HG03196 (cell line): ENCODE measurements around the gene IGHMBP2.
"Not testable (repeated sequence)": the region's sequence is repeated elsewhere in the genome, so short reads cannot be mapped to it uniquely, and the experiment has no call there.

Experiments used
- ATAC-seq: cut with Tn5 transposase; IDR thresholded peaks from one replicate; pipeline ENCODE4 v1.9.1; 2021; ENCODE audit not compliant: unreplicated experiment

IGHMBP2 gene

DNA sequence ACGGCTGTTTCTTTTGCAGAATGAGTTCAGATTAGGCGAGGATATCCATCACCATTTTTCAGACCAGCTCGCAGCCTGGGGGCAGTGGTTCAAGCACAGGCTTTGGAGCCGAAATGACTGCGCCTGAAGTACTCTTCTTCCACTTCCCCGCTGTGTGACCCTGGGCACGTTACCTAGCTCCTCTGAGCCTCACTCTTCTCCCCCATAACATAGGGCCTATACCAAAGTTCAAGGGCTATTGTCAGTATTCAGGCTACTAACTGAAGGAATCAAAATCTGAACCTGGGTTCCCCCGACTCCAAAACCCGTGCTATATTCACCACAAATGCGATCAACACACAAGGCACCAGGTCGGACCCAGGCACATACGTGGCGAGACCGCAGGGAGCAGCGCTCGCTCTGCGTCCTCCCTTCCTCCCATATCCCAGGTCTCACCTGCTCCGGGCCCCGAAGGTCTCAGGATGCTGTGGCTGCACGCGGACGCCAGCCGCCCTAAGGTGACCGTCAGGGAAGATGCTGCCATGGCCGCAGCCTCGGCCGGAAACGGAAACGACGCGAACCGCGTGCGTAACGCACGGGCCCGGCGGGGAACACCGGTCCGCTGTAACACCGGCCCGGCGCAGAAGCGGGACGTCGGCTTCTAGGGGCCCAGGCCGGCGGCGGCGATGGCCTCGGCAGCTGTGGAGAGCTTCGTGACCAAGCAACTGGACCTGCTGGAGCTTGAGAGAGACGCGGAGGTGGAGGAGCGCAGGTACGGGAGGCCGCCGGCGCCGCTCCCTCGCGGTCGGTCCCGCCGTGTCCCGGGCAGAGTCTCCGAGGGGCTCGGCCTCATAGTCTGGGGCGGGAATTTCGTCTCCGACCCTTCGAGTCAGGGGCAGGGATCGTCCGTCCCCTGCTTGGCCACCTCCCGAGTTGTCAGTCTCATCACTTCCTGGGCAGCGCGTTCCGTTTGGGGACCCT, at the start of gene IGHMBP2, which contains the start of gene MRPL21:
TSS of gene IGHMBP2 (plus strand) at position 604 of the 960 bp plus-strand sequence. CDS start at position 666, 62 bp downstream.
TSS of gene MRPL21 (minus strand) at position 545 of the 960 bp plus-strand sequence. CDS start at position 523, 22 bp downstream.
- ATAC-seq: no peak

DNA sequence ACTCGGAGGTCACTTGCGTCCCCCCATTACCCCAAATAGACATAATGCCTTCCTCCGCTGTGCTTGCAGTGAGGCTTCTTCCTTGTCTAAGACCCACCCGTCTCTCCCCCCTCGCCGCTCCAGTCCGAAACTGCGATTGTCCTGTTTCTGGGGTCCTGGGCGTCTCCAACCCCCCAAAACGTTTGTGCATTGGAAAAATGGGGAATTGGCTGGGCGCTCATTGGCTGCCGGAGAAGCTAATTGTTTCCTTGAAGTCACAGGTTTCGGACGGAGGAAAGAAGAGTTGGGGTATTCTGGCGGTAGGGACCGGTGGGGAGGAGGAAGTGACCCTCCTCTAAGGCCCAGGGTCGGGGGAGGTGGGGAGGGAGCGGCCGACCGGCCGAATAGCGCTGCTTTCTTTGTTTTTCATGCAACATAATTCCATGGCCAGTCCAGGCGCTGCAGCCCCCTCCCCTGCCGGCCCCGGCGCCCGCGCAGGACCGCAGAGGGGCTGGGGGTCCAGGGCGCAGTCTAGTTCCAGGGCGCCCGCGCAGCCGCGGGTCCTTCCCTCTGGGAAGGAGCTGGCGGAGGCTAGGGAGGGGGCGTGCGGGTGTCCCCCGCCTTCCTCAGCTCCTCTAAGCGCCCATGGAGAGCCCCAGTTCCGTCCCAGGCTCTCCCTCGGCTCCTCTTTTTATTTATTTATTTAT, 49.3 kb upstream of the IGHMBP2 start:
- ATAC-seq: no peak

DNA sequence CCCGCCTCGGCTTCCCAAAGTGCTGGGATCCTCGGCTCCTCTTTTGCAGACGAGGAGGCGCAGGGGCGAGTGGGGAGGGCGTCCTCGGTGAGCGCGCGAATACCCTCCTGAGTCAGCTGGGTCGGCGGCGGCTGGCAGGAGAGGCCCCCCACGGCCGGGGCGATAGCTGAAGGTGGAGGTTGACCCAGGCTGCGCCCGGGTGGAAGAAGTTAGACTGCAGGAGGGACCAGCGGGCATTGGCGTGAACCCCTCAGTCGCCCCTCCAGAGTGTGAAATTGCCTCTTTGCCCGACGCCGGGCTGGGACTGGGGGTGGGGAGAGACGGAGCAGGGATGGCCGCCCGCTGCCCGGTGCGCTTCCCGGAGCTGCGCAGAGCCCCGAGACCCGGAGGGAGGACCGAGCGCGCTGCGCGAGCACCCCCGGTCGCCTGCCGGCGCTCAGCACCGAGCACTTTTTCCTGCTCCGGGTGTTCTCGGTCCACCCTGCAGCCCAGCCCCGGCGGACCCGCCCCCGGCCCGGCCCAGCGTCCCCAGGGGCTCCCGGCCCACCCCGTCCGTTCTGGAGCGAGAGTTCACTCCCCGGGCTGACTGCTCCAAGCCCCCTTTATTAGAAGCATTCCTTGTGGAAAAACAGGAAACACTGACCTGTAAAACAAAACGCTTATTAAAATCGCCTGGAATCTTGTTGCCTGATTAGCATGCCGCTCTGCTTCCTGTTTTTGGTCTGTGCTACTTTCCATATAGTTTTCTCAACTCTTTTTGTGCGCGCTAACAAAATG, 48.3 kb upstream of the IGHMBP2 start:
- ATAC-seq: no peak

DNA sequence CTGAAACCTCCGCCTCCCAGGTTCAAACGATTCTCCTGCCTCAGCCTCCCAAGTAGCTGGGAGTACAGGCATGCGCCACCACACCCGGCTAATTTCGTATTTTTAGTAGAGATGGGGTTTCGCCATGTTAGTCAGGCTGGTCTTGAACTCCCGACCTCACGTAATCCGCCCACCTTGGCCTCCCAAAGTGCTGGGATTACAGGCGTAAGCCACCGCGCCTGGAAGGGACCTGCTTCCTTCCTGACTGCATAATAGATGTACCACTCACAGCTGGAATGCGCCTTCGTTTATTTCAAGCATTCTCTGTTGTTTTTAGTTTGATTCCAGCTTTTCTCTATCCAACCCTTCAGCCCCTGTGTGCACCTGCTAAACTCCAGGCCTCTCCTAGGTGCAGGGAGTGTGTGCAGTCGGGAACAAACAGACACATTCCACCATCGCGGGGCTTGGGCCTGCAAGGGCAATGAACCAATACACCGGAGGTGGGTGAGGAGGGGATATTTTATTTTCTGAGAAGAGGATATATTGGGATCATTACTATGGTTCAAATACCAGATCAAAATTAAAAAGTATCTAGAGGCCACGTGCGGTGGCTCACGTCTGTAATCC, 47.2 kb upstream of the IGHMBP2 start:
- ATAC-seq: not testable (repeated sequence)

DNA sequence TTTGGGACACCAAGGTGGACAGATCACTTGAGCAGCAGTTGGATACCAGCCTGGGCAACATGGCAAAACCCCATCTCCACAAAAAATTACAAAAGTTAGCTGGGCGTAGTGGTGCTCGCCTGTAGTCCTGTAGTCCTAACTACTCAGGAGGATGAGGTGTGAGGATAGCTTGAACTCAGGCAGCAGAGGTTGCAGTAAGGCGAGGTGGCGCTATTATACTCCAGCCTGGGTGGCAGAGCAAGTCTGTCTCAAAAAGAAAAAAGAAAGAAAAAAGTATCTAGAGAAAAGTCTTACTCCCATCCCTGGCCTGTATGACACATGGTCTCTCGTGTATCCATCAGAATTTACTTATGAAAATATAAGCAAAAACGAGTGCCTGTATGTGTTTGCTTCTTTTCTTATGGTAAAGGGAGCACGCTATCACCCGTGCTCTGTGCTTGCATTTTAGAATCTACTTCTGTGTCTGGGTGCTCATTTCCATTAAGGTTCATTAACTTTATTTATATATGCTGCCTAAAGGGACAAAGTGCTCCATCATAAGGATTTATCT, 46.6 kb upstream of the IGHMBP2 start:
- ATAC-seq: no peak

DNA sequence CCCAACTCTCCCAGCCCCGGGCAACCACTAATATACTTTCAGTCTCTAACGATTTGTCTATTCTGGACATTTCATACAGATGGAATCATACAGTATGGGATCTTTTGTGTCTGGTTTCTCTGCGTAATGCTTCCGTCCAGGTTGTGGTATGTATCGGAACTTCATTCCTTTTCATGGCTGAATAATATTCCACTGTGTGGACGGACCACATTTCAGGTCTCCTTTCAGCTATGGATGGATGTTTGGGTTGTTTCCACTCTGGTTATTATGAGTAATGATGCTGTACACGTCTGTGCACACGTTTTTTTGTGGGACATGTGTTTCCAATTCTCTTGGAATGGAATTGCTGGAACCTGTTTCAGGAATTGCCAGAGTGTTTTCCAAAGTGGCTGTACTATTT, 44.6 kb upstream of the IGHMBP2 start:
- no peak for ATAC-seq

DNA sequence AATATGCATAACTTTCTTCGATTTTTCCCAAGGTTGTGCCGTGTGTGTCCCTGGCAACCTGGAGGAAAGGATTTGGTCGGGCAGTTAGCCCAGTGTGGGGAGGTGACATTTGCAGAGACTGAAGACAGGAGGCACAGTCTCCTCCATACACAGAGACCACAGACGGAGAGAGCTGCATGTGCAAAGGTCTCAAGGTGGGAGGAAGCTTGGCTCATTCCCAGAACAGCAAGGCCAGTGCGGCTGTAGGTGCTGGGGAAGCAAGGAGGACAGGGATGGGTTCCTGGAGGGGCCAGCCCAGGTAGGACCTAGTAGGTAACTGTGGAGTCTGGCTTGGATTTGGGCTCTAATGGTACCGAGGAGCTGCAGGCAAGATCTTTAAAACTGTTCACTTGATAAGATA, 41.3 kb upstream of the IGHMBP2 start:
- ATAC-seq: no peak

DNA sequence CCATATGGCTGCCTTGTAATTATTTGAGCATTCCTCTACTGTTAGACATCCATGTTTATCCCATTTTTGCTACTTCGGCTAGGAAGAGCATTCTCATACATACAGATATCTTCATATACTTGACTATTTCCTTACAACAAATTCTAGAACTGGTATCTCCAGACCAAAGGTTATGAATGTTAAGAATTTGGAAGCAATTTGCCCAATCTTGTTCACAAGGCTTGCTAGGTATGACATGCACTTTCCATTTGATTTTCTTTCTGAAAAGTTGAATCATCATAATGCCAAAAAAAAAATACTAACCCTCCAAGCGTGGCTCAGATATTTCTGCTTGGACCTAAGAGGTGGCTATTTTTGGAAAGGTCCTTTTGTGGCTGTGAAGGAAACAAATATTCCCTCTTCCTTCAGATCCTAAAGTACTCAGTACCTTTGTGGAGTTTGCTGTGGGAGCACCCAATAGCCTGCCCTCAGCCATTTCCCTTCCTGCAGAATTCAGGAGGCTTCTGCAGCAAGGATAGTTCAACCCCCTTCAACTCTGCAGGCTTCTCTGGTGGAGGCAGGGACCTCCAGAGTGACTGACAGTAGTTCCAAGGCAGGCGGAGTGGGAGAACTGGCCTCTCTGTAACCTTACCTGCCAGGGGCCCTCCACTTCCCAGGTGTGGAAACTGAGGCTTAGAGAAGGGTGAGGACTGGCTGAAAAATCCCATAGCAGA, 40.0 kb upstream of the IGHMBP2 start:
- ATAC-seq: no peak

DNA sequence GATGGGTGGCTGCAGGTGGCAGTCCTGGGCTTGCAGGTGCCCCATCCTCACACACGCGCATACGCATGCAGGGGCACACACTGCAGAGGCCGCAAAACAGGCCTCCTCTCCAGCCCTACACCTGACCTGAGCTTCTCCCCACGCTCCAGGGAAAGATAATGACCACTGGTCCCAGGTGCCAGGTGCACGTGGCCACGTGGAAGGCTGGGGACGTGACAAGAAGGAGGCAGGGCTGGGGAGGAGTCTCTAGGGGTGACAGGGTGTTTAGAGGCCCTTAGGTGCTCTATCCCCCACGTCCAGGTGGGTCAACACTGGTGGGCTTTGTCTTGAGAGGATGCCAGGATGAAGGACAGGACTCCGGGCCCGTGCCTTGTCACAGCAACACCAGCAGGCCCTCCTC, 38.5 kb upstream of the IGHMBP2 start:
- ATAC-seq: no peak

DNA sequence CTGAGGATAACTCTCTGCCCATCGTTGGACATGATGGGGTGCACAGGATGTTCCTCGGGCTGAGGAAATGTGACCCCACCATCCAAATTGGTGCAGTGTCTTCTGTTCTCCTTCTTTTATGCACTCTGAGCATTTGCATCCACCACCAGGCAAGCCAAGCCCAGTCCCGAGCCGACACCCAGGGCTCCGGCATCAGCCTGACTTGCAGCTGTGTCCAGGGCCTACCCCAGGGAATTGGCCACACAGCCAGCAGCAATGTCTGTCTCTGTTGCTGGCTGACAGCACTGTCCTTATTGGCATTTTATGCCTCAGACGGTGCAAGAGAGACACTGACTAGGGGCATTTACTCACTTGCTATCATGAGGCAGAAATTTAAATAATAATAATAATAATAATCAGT, 36.6 kb upstream of the IGHMBP2 start:
- ATAC-seq: no peak

DNA sequence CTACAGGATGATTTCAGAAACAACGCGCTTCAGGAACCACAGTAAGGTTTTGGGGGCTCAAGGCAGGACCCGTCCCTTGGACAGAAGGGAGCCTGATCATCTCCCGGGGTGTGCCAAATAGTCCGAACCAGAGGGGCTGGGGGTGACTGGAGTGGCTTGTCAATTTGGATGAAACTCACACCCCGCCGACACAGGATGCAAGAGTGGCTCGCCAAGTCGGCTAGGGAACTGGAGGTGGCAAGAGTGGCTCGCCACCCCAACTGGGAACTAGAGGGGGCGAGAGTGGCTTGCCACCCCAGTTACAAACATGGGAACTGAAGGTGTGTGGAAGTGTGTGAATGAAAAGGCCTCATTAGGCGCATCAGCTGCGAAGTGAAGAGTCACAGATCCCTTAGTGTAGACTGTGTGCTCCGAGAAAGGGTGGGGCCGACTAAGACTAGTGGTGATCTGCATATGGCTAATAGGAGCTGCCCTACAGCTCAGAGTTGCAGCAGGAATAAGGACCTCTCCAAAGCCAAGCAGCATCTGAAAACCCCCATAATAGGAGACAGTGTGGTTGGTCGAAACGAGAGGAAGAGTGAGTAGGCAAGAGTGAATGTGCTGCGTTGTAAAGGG, 35.4 kb upstream of the IGHMBP2 start:
- no peak for ATAC-seq

DNA sequence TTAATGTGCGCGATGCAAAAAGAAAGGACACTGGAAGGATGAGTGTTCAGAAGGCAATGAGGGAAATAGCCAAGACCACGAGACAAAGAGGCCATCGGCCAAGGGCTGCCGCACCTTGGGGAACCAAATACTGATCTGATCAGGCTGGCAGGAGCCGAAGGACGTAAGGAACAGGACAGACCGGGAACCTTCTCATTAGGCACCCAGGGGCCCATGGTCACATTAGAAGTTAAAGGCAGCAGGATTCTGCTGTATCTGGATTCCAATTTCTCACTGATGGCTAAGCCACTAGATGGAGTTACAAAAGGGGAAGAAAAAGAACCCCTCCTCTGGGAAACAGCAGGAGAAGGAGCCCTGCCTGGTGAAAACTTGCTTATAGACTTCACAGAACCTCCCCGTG, 33.2 kb upstream of the IGHMBP2 start:
- no peak for ATAC-seq

DNA sequence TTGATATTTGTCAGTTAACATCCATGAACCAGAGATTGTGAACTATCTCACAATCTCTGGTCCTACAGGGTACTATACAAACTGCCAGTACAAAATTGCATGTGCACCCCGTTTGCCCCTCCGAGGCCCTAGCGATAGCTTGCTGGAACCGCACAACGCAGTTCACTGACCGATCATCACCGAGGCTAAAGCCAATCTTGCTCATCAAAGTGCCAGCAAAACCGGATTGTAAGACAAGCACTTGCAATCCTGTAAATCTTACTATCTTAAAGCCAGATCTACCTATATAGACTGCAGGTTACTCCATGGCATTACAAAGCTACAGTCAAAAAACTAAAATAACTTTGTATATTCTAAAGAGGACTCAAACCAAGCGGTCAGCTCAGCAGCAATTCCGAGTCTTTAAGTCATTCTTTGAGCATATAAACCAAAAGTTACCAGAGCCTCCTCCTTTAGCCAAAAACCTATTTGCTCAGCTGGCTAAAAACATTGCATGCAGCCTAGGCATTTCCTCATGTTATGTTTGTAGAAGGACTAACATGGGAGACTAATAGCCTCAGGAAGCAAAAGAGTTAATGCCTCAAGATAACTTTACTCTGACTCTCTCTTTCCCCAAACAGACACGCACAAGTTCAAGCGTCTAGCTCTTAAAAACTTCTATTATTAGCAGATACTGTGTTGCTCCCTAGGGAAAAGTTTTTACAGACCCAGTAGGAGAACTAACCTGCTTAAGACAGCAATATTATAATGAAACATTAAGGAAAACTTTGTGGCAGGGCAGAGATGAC, 31.3 kb upstream of the IGHMBP2 start:
- no peak for ATAC-seq

DNA sequence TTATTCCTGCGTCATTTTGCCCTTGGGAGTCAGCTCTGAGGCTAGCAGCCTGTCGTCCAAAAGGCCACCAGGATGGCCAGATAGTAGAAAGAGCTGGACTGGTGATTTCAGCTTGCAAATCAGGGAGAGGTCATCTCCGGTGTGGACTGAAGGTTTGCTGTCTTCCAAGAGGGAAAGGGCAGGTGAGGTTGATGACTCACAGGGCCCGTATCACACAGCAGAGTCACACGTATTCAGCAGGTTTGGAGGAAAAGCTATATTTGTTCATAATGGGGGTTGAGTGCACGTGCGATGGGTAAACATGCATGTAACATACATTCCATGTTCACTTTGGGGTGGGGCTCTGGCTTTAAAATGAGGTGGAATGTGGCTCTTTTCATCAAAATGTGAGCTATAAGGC, 25.7 kb upstream of the IGHMBP2 start:
- no peak for ATAC-seq

DNA sequence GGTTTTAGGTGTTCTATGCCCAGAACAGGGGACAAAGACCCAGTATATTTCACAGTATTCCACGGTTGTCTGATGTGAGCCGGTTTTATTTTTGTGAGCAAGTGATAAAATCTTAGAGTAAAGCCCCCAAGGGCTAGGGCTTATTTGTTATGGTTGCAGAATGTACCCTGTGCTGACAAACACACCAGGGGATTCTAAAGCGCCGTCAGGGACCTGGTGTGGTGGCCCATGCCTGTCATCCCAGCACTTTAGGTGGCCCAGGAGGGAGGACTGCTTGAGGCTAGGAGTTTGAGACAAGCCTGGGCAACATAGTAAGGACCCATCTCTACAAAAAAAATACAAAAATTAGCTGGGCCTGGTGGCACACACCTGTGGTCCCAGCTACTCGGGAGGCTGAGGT, 22.8 kb upstream of the IGHMBP2 start:
- no peak for ATAC-seq

DNA sequence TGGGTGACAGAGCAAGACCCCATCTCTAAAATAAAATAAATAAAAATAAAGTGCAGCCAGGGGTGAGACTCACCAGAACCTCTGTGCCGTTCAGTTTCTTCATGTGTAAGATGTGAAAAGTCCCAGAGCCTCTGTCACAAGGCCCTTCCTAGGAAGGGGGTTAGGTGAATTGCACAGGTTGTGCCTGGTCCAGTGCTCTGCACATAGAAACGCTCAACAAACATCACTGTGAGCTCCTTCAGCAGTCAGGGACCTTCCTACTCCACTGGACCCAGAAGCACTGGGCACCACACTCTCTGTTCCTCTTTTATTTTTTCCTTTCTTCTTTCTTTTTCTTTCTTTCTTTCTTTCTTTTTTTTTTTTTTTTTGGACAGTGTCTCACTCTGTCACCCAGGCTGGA, 22.4 kb upstream of the IGHMBP2 start:
- no peak for ATAC-seq

DNA sequence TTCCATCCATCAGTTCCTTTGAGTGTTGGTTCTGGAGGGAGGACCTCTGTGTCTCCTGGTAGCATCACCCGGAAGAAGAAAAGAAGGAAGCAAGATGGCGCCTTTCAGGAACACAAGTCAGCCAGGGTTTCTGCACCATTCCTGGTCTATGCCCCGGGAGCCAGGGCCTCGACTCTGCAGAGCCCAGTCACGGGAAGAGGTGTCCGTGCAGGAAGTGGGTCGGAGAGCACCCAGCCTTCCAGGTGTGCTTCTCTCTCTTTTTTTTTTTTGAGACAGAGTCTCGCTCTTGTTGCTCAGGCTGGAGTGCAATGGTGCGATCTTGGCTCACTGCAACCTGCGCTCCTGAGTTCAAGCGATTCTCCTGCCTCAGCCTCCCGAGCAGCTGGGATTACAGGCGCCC, 21.3 kb upstream of the IGHMBP2 start:
- ATAC-seq: no peak

DNA sequence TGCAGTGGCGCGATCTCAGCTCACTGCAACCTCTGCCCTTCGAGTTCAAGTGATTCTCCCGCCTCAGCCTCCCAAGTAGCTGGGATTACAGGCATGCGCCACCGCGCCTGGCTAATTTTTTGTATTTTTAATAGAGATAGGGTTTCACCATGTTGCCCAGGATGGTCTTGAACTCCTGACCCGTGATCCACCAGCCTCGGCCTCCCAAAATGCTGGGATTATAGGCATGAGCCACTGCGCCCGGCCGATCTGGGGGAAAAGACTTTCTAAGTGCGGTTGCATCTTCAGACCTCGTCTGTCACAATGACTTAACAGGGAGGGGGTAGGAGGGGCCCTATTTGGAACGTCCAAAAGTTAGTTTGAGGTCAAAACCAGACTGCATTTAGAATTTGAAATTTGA, 18.9 kb upstream of the IGHMBP2 start:
- ATAC-seq: not testable (repeated sequence)

DNA sequence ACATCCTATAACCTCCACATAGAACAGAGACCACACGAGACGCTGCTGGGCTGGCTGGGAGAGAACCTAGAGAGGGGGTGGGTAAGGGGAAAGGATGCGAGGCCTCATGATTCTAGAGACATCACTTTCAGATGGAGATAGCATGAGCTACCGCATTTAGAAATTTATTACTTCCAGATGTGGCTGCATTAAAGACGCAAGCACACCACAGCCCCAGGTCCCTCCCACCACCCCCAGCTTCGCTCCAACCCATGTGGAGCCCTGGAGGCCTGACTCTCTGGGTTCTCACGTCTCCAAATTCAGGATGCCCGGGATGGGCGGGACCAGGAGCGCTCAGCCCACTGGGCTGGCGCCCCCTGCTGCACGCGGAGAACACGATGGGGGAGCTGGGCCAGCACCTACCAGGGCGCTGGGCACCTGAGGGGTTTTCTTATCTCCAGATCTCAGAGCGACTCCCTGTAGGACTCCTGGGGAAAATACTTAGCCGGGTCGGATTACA, 13.7 kb upstream of the IGHMBP2 start:
- no peak for ATAC-seq
